NCI-H1436 treated with DMSO at 0.1 percent for 48 hours (cell line): ENCODE measurements around the gene ANKRD34A.

Source experiments
- DNase-seq: peaks from one replicate; lab custom pipeline; 2025; lab: John Stamatoyannopoulos, UW

Gene ANKRD34A

DNA sequence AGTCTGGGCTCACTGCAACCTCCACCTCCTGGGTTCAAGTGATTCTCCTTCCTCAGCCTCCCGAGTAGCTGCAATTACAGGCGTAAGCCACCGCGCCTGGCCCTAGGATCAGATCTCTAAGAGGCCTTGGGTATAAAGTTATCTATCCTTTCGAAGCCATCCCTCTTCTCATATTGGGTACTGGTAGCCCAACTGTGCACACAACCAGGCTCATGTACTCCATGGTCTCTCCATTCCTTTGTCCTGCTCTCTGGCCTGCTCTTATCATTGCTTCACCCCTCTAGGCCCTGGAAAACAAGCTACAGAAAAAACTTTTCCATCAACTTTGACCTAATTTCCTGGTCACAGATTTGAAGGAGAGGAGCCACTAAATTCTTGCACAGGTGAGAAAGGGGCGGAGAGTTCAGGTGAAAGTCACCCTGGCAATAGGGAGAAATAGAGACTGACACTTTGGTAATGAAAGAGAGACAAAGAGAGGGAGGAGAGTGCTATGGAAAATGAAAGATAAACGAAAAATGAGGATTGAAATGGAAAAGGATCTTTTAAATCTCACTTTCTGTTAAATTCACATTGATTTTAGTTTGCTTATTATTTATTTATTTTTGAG lies 26.0 kb upstream of the ANKRD34A start:
- DNase-seq = no peak

DNA sequence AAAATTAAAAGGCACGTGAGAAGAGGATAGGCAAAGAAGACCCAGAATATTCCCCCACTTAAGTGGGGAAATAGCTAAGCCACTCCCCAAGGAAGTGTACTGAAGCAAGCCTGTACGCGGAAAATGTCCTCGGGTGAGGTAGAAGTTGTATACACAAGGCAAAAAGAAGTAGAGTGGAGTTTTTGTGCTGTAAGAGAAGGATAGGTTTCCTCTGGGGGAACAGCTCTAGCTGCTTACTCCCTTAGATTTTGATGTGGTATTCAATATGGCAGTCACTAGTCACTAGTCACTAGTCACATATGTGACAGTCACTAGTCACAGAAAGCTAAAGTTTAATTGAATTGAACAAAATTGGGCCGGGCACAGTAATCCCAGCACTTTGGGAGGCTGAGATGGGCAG lies 24.4 kb upstream of the ANKRD34A start:
- no peak for DNase-seq

DNA sequence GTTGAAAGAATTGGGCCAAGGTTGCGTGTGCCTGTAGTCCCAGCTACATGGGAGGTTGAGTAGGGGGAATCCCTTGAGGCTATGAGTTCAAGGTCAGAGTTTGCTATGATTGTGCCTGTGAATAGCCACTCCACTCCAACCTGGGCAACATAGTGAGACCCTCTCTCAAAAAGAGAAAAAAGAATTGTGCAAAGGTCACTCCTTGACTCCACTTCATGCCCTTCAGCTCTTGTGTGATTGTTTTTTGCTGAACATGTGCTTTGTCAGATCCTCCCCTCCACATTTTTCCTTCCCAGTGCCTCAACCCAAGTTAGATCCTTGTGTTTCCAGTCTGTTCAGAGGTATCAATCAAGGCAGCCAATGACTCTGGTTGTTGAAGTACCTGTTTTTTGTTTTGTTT lies 23.6 kb upstream of the ANKRD34A start:
- no peak for DNase-seq

DNA sequence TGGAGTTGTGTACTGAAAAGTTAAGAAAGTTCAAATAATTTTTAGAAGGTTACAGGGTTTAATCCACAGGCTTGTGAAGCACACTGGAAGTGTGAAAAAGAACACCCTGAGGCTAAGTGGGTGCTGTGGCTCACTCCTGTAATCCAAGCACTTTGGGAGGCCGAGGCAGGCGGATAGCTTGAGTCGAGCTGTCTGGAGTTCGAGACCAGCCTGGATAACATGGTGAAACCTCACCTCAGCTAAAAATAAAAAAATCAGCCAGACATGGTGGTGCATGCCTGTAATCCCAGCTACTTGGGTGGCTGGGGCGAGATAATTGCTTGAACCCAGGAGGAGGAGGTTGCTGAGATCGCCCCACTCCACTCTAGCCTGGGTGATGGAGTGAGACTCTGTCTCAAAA lies 22.2 kb upstream of the ANKRD34A start:
- no peak for DNase-seq

DNA sequence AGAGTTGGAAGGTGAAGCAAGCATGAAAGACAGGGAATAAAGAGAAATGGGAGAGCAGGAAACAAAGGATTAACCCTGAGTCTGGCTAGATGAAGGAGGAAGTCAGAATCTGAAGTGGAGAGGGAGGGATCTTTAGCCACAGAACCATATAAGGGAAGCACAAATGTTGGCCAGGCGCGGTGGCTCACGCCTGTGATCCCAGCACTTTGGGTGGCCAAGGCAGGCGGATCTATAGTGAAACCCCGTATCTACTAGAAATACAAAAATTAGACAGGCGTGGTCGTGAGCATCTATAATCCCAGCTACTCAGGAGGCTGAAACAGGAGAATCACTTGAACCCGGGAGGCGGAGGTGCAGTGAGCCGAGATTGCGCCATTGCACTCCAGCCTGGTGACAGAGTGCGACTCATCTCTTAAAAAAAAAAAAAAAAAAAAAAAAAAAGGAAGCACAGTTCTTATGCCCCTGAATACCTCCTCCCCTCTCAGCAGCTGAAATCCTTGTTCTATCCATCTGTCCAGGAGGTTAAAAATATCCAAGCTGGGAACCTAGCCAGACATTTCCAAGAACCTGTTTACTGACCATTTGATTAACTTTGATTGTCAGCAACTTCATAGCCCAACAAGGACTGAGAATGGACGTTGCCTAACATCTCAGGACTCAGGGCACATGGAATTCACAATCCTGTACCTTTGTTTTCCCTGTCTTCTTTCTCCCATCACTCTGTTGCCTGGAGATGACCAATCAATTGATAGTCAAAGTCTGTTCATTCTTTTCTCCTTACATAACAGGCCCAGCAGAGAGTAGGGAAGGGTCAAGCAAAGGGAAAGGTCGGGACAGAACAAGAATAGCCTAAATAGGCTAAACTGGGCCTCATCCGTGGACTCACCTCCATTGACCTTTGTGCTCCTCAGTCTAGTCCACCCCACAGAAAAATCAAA lies 21.4 kb upstream of the ANKRD34A start:
- DNase-seq = no peak

DNA sequence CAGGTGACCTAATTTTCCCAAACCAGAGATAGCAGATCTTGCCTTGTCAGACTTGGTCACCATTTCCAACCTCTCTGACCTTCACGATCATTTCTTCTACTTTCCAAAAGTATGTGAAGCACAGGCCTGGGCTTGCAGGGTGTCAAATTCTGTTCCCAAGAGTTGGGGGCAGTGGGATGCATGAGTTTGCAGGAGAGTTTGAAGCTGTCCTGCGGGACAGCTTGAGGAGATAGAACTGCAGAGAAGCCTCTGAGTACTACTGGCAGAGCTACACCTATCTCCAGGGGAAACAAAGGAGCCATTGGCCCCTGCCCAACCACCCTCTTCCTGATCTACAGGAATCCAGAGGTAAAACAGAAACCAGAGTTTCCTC lies 20.7 kb upstream of the ANKRD34A start:
- DNase-seq = no peak

DNA sequence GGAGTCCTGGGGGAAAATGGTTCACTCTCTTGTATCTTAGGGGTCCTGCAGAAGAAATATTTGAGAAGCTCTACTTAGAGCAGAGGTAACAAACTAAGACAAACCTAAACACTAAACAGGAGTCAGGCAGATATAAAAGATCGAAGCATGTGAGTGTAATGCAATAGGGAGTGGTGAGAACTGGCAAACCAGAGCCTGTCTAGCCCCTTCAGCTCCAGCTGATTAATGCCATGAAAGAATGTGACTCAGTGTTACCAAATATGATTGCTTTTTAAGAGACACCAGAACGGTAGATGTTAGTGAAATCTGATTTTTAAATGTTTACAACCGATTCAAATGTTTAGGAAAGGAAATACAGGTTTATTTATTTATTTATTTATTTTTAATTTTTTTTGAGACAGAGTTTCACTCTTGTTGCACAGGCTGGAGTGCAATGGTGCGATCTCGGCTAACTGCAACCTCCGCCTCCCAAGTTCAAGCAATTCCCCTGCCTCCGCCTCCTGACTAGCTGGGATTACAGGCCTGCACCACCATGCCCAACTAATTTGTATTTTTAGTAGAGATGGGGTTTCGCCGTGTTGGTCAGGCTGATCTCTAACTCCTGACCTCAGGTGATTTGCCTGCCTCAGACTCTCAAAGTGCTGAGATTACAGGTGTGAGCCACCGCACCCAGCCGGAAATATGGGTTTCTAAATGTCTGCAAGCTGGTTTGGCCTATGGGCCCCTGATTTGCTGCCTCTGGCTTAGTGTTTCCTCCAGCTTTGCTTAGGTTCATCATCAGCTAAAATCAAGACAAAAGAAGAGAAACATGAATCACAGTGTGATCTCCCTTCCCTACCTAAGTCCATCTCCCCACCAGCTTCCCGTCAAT lies 19.8 kb upstream of the ANKRD34A start:
- DNase-seq = no peak

DNA sequence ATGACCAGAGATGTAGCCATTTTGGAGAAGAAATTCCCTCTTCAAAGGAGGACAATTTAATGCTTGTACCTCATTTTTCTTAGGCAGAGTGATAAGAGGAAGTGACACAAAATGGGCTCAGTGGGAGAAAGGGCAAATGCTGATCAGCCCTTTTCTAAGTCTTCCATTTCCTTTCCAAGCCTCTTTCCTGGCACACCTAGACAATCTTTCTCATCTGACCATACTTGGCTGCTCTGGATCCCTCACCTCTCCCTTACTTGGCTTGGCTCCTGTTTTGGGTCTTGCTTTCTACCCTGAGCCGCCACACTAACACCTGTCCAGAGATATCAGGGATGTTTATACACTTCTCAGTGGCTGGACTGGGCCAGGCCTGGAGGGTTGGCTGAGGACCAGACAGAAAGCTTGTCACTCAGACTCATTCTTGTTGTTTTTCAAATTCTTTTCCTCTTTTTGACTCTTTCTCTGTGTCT lies 18.9 kb upstream of the ANKRD34A start:
- no peak for DNase-seq

DNA sequence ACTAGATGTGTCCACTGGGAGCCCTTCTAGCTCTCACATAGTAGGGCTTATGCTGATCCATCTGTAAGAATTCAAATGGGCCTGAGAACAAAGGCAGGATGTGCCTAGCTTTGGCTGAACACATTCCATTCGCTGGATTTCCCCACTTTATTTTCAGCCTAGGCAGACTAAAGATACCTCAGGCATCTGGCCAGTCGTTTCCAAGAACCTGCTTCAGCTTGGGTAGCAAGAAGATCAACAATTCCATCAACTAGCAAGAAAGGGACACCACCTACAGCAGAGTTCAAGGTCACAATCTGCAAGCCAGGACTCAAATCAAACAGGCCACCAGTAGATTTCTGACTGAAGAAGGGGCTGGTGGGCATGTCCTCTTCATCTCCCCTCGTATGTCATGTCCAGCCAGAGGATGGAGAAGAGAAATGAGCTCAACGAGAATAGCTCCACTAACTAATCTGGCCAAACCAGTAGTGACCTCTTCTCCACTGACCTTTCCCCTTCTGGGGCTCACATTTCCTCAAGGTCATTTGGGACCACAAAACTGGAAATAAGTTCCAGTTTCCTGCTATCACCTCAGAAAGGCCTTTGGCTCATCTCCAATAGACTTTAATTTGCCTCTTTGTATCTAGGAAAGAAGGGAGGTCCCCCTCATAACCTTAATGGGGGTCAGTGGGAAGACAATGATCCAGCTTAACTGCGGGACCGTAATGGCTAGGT lies 17.8 kb upstream of the ANKRD34A start:
- no peak for DNase-seq

DNA sequence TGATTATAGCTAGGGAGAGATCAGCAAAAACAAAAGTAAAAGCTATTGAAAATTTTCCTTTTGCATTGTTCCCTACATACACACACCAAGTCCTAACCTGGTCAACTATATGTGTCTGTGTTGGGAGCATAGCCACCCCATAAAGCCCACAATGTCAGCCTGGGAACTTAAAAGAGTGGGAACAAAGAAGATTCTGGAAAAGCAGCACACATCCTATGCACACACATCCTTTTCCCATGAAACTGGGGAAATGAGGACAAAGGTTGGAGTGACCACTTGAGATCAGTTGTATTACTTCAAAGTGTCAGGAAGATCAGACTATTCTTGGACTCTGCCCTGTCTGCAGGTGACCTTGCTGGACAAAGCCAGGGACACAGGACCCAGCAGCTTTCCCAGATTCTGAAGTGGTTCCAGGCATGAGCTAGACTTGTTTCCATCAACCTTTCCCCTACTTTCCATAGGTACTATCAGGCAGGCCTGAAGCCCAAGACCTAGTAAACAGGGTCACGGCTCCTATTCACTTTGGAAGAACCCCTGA lies 16.2 kb upstream of the ANKRD34A start:
- DNase-seq = no peak

DNA sequence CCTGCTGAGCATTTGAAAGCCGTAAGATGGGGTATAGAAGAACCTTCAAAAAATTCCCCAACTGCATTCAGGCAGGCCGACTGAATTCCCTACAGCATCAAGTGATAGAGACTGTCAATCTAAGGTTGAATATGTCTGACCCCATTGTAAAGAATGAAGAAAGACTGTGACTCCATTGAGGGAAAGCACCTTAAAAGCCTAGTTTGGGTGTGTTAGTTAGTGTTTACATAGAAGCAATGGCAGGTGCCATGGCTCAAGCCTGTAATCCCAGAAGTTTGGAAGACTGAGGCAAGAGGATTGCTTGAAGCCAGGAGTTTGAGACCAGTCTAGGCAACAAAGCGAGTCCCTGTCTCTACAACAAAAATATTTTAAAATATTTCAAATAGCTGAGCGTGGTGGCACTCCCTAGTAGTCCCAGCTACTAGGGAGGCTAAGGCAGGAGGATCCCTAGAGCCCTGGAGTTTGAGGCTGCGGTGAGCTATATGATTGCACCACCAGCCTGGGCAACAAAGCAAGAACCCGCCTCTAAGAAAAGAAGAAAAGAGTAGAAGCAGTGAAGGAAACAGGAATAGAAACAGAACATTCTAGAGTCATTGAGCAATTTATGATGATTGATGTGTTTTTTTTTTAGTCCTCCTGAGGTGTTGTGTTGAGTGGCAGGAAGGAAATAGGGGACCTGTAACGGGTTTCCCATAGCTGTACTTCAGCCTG lies 15.5 kb upstream of the ANKRD34A start:
- no peak for DNase-seq

DNA sequence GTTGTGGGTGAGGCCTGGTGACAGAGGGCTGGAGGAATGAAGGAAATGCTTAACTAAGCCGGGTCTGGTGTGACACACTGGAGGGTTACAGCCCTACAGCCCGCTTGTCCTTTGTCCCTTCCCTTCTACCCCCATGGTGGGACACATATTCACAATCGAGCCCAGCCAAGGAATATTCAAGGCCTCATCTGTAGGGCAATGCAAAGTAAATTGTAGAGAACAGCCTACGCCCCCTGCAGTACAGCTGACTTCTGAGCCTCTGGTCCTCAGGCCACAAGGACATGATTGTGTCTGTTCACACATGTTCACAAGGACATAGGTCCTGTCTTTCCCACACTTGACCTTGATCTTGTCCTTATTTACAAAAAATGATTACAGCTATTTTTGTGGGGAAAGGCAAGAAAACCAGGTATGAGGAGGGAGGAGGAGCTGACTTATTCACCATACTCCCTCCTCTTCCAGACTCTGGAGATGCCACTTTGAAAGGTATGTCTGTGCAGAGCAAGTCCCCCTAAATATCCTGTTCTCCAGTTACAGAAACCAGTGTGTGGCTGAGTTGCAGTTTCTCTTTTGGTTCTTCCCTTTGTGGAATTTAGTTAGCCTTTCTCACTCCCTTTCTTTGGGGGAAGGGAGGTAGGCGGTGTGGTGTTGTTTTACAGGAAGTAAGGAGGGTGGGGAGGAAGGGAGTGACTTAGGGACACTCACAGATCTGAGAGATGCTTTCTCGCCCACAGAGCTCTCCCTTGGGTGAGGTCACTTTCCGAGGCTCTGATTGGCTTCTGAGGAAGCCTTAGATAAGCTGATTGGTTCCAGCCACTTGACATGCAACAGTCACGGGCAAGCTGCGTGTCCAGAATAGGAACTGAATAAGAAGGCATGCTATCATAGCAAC lies 14.7 kb upstream of the ANKRD34A start:
- DNase-seq = peak; percentile 98

DNA sequence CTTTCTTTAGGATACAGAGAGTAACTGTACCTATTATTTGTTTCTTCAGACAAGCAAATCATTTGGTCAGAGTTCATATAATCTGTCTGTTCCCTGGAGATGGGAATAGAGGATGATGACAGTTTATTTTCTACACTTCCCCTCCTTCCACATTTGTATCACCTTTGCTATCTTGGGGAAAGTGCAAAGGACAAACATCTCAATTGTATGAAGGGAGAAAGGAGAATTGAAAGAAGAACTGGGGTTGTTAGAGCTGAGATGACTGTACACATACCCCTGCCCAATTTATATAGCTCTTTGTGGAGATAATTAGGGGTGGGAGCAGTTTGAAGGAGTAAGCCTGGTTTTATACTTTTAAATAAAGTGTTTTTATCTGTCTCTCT lies 14.1 kb upstream of the ANKRD34A start:
- DNase-seq = no peak

DNA sequence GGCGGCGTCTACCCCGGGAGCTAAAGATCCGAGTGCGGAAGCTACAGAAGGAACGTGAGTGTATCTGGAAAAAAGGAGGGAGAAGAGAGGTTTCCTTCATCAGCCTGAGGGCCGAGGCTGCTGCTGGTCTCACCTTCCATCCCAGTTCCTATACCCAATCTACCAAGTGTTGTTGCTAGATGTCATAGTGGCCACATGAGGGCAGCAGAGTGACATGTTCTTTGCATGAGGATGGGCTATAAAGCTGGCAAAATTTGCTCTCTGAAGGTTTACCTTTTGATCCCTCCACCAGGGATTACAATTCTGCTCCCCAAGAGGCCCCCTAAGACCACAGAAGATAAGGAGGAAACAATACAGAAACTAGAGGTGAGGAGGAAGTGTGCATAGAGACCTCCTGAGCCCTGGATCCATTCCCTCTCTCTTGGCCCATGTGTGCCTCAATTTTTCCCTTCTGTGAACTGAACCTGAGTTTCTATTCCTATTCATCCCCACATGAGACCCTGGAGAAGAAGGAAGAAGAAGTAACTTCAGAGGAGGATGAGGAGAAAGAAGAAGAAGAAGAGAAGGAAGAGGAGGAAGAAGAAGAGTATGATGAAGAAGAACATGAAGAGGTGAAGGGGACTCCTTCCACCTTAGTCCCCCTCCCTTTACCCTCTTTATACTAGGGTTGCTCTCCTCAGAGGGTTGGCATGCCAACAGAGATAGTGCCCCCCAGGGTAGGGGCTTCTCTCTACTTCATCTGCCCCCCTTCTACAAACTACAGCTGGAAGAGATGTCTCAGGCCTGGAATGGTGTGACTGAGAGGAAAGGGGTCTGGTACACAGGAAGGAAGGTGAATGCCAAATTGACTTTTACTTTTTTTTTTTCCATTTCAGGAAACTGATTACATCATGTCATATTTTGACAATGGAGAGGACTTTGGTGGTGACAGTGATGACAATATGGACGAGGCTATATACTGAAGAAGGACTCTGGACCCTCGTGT lies 13.4 kb upstream of the ANKRD34A start:
- DNase-seq = peak; percentile 55

DNA sequence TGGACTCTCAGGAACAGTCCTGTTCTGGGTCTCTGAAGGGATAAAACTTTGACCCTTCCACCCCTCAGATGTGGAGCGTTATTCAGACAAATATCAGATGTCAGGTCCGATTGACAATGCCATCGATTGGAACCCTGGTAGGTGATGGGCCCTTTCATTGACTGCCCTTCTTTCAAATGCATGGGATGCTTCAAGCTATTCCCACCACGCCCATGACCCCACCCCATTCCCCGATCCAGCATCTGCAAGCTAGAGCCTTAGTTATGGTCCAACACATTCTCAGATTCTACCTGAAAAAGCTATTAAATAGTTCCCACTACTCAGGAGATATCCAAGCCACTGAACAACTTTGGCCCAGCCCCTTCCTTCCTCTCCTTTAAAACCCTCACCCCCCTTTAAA lies 12.6 kb upstream of the ANKRD34A start:
- no peak for DNase-seq

DNA sequence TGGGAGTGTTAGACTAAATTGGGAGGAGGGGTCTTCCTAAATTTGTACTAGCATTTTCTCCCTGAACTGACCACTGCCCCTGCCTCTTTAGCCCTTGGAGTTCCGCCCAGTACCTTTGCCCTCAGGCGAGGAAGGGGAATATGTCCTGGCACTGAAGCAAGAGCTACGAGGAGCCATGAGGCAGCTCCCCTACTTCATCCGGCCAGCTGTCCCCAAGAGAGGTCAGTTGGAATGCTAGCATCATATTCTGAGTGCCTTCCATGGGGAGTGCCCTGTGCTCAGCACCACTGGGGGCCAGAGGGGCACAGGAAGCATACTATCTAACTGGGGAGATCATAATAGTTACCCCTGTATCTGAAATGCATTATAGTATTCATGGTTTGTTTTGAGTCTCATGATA lies 10.8 kb upstream of the ANKRD34A start:
- DNase-seq = no peak

DNA sequence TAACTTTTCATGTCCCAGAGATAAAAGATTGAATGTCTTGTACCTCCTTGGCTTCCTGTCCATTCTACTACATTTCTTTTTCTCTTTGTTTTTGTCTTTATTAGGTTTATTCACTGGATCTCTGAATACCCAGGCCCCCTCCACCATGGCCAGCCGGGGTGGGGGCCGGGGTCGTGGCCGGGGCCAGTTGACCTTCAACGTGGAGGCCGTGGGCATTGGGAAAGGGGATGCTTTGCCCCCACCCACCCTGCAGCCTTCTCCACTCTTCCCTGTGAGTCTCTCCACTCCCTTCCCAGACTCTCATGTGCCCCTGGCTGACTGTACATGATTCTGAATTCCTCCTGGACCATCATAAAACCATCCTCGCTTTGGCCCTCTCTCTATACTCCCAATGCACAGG lies 10.3 kb upstream of the ANKRD34A start:
- no peak for DNase-seq

DNA sequence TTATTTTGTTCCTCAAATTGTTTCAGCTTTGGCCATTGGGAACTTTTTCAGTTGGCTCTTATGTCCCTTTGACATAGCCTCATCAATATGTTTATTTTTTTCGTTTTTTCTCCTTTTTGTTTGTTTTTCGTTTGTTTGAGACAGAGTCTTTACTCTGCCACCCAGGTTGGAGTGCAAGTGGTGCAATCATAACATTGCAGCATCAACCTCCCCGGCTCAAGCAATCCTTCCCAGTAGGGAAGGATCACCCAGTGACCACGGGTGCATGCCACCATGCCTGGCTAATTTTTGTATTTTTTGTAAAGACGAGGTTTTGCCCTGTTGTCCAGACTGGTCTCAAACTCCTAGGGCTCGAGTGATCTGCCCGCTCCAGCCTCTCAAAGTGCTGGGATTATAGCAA lies 8.2 kb upstream of the ANKRD34A start:
- no peak for DNase-seq

DNA sequence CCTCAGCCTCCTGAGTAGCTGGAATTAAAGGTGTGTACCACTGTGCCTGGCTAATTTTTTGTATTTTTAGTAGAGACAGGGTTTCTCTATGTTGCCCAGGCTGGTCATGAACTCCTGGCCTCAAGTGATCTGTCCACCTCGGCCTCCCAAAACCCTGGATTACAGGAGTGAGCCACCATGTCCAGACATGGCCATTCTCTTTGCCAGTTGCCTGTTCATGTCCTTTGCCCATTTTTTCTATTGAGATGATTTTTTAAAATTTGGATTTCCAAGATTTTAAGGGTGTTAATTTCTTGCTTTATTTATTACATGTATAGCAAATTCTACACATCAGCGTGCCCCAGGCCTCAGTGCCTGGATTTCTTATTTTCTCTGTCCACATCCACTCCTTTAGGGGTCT lies 2.9 kb upstream of the ANKRD34A start:
- DNase-seq = no peak
